SKM-1 (cell line): Measurements from ENCODE around the gene DUSP5.

Experiments
- DNase-seq: peaks from one replicate; lab custom pipeline; 2025; ENCODE audit not compliant: unreplicated experiment; lab: John Stamatoyannopoulos, UW

The DUSP5 gene

DNA sequence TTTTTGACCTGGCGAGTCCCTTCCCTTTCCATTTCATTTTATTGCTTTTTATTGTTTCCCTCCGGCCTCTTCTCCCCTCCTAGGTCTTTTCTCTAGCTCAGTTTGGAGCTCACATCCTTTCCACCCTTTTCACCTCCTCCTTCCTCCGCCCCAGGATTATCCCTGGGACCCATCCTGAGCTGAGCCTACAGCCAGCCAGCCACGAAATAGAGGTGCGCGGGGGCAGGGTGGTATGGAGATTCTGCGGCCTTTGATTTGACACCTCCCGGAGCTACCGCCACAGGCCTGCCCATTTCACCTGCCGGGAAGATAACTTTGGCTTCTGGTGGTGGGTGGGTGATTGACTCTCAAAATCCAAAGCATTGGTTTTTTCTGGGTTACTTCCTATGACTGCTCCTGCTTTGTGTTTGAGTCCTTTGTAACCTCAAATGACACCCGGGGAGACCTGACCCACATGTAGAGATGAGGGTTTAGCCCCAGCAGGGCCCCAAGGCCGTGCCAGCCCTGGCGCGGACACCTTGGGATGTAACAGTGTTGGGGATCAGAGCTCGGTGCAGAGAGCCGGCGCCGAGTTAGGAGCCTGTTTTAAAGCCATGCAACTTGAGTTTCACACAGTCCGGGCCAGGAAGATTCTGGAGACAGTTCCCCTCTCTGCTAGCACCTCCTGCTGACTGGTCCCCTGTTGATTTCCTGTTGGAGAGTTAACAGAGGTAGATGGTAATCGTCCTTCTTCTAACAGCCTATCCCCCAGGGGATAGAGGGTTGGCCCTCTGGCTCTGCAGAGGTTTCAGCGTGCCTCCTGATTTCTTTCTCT lies 1.5 kb downstream of the DUSP5 start:
- DNase-seq, result peak; percentile 72

- no peak for DNase-seq
Observed at GRCh38 chr10:110499796-110500514, 2.2 kb downstream of the DUSP5 start.

GRCh38 chr10:110500515-110500905 lies 2.8 kb downstream of the DUSP5 start:
- no peak for DNase-seq

DNA sequence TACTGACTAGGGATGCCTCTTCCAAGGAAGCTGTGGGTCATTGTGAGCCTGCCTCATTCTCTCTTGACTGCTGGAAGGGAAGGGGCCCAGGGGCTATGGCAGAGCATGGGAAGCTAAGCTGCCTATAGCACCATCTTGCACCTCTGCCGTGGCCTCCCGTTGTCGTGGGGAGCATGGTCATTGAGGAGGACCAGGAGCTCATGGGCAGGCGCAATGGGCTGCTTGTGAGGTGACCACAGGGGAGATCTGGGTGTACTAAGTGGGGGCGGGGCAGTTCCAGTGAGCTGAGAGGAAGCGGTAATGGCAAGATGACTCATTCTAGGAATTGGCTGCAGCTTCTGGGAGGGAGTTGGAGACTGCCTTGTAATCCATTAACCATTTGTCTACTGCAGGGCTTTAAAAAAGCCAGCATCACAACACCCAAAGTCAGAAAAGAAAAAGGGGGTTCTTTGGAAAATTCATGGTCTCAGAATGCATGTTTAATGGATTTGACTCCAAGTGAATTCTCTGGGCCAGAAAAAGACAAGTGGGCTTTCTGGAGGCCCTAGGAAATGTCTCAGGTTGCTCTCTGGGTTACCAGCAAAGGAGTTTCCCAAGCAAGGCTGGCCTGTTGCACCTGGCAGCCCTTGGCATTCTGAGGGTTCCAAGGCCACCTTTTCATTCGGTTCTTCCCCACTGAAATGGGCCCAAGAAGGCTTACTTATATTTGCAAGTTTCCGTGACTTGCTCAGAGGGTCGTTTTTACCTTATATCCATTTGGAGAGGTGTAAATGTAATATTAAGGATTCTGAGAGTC lies 3.6 kb downstream of the DUSP5 start:
- DNase-seq, result peak; percentile 78

GRCh38 chr10:110502072-110502845 lies 4.6 kb downstream of the DUSP5 start:
- no peak for DNase-seq

DNA sequence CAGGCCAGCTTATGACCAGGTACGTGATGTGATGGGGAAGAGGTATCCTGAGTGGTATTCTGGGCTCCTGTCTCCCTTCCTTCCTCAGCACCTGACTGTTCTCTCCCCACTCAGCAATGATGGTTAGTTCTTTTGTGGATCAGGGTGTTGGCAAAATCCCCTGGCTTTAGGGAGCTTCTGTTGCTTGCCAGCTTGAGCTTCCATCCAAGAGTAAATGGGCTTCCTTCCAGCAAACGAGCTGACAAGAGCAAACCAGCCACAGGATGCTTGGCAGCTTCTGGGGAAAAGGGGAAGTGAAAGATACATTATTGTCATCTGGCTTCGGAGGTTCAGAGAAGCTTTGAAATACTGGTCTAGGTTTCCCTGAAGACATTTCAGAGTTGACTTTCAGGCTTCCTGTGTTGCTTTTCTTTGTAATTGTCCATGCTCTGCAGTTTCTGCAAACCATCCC lies 5.2 kb downstream of the DUSP5 start:
- peak; percentile 73 for DNase-seq

- no peak for DNase-seq
Observed at GRCh38 chr10:110503528-110504110, 5.9 kb downstream of the DUSP5 start.

- DNase-seq, result no peak
Observed at GRCh38 chr10:110504111-110504735, 6.5 kb downstream of the DUSP5 start.

DNA sequence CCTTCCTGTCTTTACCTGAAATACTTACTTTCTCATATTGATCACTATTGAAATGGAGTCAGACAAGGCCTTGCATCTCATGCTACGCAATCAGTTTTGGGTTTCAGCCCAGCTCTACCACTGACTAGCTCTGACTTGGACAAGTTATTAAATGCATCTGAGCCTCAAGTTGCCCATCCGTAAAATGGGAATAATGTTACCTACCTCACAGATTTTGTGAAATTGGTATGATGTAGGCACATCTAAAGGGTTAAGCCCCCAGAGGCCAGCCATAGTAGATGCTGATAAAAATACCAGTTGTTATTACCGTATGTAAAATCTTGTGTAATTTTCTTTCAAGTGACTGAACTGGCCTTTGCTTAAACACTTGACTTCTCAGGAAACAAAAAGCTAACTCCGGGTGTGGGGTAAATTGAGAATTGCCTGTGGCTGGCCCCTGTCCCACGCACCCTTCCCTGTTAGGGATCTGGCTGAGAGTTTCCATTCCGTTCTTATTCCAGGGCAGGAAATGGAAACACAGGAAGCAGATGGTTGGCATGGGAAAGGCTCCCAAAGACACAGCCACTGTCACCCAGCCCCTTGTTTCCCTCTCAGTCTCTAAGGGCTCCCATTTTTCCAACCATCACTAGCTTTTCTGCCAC lies 7.5 kb downstream of the DUSP5 start:
- no peak for DNase-seq

GRCh38 chr10:110506448-110506847 lies 8.7 kb downstream of the DUSP5 start:
- no peak for DNase-seq

DNA sequence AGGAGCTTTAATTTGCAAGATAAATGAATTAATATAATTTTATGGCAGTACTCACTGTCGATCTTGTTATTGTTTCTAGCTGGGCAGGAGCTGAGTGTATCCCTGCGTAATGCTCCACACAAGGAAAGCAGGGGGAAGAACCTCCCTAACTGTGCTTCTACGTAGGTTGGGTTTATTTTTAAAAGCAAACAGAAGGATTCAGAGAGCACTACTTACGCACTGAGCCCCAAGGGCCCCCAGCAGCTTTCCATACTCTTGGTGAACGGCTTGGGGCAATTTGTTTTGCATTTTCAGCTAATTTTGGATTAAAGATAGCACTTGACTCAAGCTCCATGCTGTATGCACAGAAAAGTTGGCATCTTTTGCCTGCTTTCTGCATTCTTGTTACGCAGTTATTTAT lies 9.6 kb downstream of the DUSP5 start:
- DNase-seq, result no peak

- no peak for DNase-seq
Observed at GRCh38 chr10:110508159-110508788, 10.6 kb downstream of the DUSP5 start.

- no peak for DNase-seq
Observed at GRCh38 chr10:110508806-110509544, 11.3 kb downstream of the DUSP5 start.

GRCh38 chr10:110509560-110509959 lies 11.9 kb downstream of the DUSP5 start:
- DNase-seq, result no peak

DNA sequence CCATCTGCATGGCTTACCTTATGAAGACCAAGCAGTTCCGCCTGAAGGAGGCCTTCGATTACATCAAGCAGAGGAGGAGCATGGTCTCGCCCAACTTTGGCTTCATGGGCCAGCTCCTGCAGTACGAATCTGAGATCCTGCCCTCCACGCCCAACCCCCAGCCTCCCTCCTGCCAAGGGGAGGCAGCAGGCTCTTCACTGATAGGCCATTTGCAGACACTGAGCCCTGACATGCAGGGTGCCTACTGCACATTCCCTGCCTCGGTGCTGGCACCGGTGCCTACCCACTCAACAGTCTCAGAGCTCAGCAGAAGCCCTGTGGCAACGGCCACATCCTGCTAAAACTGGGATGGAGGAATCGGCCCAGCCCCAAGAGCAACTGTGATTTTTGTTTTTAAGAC lies 12.4 kb downstream of the DUSP5 start:
- DNase-seq, result no peak

- no peak for DNase-seq
Observed at GRCh38 chr10:110510730-110511129, 13.0 kb downstream of the DUSP5 start.

DNA sequence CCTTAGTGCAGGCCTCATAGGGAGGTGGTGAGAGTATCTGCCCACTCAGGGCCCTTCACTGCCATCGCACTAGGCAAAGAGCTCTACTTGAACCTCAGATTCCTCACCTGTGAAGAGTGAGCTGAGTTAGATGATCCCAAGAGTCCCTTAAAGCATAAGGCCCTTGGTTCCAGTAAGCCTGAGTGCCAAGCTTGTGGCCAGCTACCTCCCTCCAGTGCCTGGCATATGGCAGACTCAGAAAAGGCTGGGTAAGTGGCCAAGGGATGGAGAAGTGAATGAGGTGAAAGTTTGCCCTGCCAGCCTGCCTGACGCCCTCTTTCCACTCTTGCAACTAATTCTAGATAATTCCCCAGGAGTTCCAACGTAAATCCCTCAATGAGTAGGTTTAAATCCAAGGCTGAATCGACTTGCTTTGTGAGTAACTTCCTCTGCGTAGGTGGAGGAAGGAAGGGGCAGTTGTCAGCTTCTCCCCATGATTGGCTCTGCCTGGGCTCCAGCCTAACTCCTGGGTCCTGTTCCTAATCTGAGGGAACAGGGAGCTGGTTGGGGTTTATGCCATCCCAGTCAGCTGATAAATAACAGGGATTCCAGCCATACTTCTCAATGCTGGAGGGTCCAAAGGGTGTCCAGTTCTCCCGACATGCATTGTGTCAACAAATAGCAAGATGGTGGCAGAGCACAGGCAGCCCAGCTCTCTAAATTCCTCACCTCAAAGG lies 14.2 kb downstream of the DUSP5 start:
- DNase-seq, result no peak
